ENCODE measurements around the gene C2CD2L. TPM values are rescaled to one million over a fixed set of nuclear protein-coding genes. Genes with fewer than 3 reads are reported as not detected.

The C2CD2L gene
- total and polyA plus RNA-seq, 2 donors (not counting 3 experiments of a cell fraction or from before 2014, with no cell fraction given), result 9.1 to 10.4 TPM

GRCh38 chr11:119061256-119061655, 45.9 kb upstream of the C2CD2L start:
- Histone ChIP-seq H2AFZ (ENCODE audit: low read depth, low read length) (no peak overlapping the region), H3K79me2 (ENCODE audit: control insufficient read depth, insufficient read depth, low read length) (peaks cover 5% of the 10 kb centered on the region), H3K9ac (replicated peaks; ENCODE audit: extremely low read depth, insufficient read depth, low read length) (no peak overlapping the region), H3K4me2 (ENCODE audit: insufficient read depth, low read length) (no peak overlapping the region), H3K27me3 (ENCODE audit: control insufficient read depth in 2 of 2, insufficient read depth in 2 of 2, low read length in 2 of 2) (no peaks in the 10 kb centered on the region), H3K9me1 (replicated peaks; ENCODE audit: control insufficient read depth, extremely low read depth, insufficient read depth, low read length) (no peaks in the 10 kb centered on the region), H3K36me3 (ENCODE audit: control insufficient read depth in 2 of 2, extremely low read depth in 1 of 2, insufficient read depth in 2 of 2, low read length in 2 of 2) (no peaks in the 10 kb centered on the region), H3K4me1 (ENCODE audit: control insufficient read depth, extremely low read depth, insufficient read depth, low read length) (peaks cover 2% of the 10 kb centered on the region), H4K20me1 (replicated peaks; ENCODE audit: control insufficient read depth, extremely low read depth, insufficient read depth, low read length) (no peaks in the 10 kb centered on the region), H3K4me3 (replicated peaks in 1 of 3; ENCODE audit: insufficient read depth in 1 of 3, low read depth in 1 of 3, low read length in 3 of 3) (no peak overlapping the region), H3K9me3 (replicated peaks; ENCODE audit: control insufficient read depth, insufficient read depth, low read length) (no peaks in the 10 kb centered on the region), H3K27ac (ENCODE audit: insufficient read depth, low read depth, low read length) (no peak overlapping the region)
- DNase-seq (ENCODE audit: low read depth, low spot score) (no peak), FAIRE-seq (no peak)
- TF ChIP-seq POLR2A (IDR thresholded peaks at IDR 0.05; ENCODE audit: low read depth, low read length) (no peak), GATA2 (IDR thresholded peaks at IDR 0.05; ENCODE audit: insufficient read depth, insufficient read length, low read depth, low read length) (no peak), JUN (IDR thresholded peaks at IDR 0.05; ENCODE audit: borderline replicate concordance, insufficient read depth, insufficient read length, low read depth) (no peak), EZH2 (IDR thresholded peaks at IDR 0.05; ENCODE audit: borderline replicate concordance, low read depth, low read length, severe bottlenecking) (no peak), CTCF (IDR thresholded peaks at IDR 0.05; ENCODE audit: extremely low read depth in 1 of 2, insufficient read depth in 1 of 2, low read depth in 1 of 2, low read length in 2 of 2) (no peak)
- intact Hi-C loops (cut with micrococcal nuclease), result no loop called here
- dilution Hi-C loops (cut with MboI; ENCODE audit: extremely low pct_ligation_motif_present, low sequenced_read_pairs), result no loop called here
- CTCF ChIA-PET, result no interaction called here
- POLR2A ChIA-PET, result no interaction called here
- BruUV-seq (replicated peaks), result no TSS peak

GRCh38 chr11:119062779-119063178, 44.4 kb upstream of the C2CD2L start:
- Histone ChIP-seq H3K79me2 (ENCODE audit: control insufficient read depth, insufficient read depth, low read length) (peaks cover under 1% of the 10 kb centered on the region), H3K4me2 (ENCODE audit: insufficient read depth, low read length) (no peak overlapping the region), H3K27me3 (ENCODE audit: control insufficient read depth in 2 of 2, insufficient read depth in 2 of 2, low read length in 2 of 2) (no peaks in the 10 kb centered on the region), H3K4me1 (ENCODE audit: control insufficient read depth, extremely low read depth, insufficient read depth, low read length) (peaks cover 2% of the 10 kb centered on the region), H3K9me1 (replicated peaks; ENCODE audit: control insufficient read depth, extremely low read depth, insufficient read depth, low read length) (no peaks in the 10 kb centered on the region), H3K9me3 (replicated peaks; ENCODE audit: control insufficient read depth, insufficient read depth, low read length) (no peaks in the 10 kb centered on the region), H3K27ac (ENCODE audit: insufficient read depth, low read depth, low read length) (no peak overlapping the region), H4K20me1 (replicated peaks; ENCODE audit: control insufficient read depth, extremely low read depth, insufficient read depth, low read length) (no peaks in the 10 kb centered on the region), H3K36me3 (ENCODE audit: control insufficient read depth in 2 of 2, extremely low read depth in 1 of 2, insufficient read depth in 2 of 2, low read length in 2 of 2) (no peaks in the 10 kb centered on the region), H2AFZ (ENCODE audit: low read depth, low read length) (no peak overlapping the region), H3K4me3 (replicated peaks in 1 of 3; ENCODE audit: insufficient read depth in 1 of 3, low read depth in 1 of 3, low read length in 3 of 3) (no peak overlapping the region), H3K9ac (replicated peaks; ENCODE audit: extremely low read depth, insufficient read depth, low read length) (no peak overlapping the region)
- intact Hi-C loops (cut with micrococcal nuclease) (no loop called here), dilution Hi-C loops (cut with MboI; ENCODE audit: extremely low pct_ligation_motif_present, low sequenced_read_pairs) (no loop called here)
- DNase-seq (ENCODE audit: low read depth, low spot score) (no peak), FAIRE-seq (peak; percentile 4)
- TF ChIP-seq CTCF (IDR thresholded peaks at IDR 0.05; ENCODE audit: extremely low read depth in 1 of 2, insufficient read depth in 1 of 2, low read depth in 1 of 2, low read length in 2 of 2), result no peak
- TF ChIP-seq MYC (IDR thresholded peaks at IDR 0.05; ENCODE audit: low read depth, low read length), result no peak
- no peak for TF ChIP-seq POLR2AphosphoS5 (IDR thresholded peaks at IDR 0.05; ENCODE audit: insufficient read depth, low read depth, low read length)
- no peak for TF ChIP-seq JUN (IDR thresholded peaks at IDR 0.05; ENCODE audit: borderline replicate concordance, insufficient read depth, insufficient read length, low read depth)
- no peak for TF ChIP-seq POLR2A (IDR thresholded peaks at IDR 0.05; ENCODE audit: low read depth, low read length)
- no peak for TF ChIP-seq GATA2 (IDR thresholded peaks at IDR 0.05; ENCODE audit: insufficient read depth, insufficient read length, low read depth, low read length)
- TF ChIP-seq EZH2 (IDR thresholded peaks at IDR 0.05; ENCODE audit: borderline replicate concordance, low read depth, low read length, severe bottlenecking), result no peak
- no peak for TF ChIP-seq MAX (IDR thresholded peaks at IDR 0.05; ENCODE audit: insufficient read depth, insufficient read length)
- TF ChIP-seq FOS (IDR thresholded peaks at IDR 0.05; ENCODE audit: borderline replicate concordance, insufficient read depth, low read length), result no peak
- CTCF ChIA-PET, result interaction anchor here (0.9 to 1.1 kb wide), 2 partner anchors 31 to 40 kb away, joined by 3 read pairs; no protein-coding TSS in a partner anchor
- no TSS peak for BruUV-seq (replicated peaks)
- POLR2A ChIA-PET, result no interaction called here
